ENCODE results near the gene HAVCR2.
A peak's percentile ranks its signal among the peaks of the same experiment; 100 is the strongest.

The HAVCR2 gene

GRCh38 chr5:157108976-157109375 is at the start of gene HAVCR2:
HAVCR2 (minus strand) TSS chr5:157109044; CDS start chr5:157108983, 61 bp downstream.
- DNase-seq (ENCODE audit: low read depth in 2 of 2) = peak; percentile 34 to 39

DNA sequence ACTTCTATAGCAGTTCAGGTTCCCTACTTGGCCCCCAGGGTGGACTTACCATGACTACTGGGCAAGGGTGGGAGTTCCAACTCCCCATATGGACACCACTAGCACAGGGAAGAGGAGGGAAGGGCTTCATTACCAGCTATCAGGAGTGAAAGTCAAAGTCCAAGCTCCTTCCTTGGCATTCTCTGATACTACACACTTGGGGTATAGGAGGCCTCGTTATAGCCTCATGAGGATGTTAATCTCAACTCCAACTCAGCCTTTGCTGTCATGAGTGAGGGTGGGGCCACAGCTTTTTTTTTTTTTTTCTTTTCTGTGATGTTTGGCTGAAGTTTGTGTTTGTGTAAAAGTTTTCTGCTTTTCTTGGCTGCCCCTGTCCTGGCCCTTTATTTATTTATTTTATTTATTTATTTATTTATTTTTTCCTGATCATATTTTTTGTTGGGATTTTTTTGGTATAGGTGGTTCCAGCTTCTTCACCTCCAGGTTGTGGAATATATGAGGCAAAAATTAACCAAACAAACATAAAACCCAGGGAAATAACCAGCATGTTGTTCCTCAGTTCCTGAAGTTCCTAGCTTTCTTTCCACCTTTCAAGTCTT is 48.5 kb upstream of the HAVCR2 start:
- no peak for DNase-seq (ENCODE audit: low read depth in 2 of 2)

GRCh38 chr5:157155297-157155696 is 46.5 kb upstream of the HAVCR2 start:
- no peak for DNase-seq (ENCODE audit: low read depth in 2 of 2)

DNA sequence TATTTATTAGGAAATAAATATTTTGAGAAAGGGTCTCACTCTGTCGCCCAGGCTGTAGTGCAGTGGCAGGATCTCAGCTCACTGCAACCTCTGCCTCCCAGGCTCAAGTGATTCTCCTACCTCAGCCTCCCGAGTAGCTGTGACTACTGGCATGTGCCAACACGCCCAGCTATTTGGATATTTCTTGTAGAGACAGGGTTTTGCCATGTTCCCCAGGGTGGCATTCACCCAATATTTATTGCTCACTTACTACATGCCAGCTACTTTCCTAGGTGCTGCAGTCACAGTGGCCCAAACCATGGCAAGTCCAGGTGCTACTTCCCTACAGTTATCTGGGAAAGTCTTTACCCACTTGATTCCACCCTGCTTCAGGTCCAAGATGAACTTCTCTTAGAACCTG is 42.2 kb upstream of the HAVCR2 start:
- DNase-seq (ENCODE audit: low read depth in 2 of 2) = no peak

- DNase-seq (ENCODE audit: low read depth in 2 of 2) = peak; percentile 49 to 63
Observed at GRCh38 chr5:157148734-157149615, 40.1 kb upstream of the HAVCR2 start.

DNA sequence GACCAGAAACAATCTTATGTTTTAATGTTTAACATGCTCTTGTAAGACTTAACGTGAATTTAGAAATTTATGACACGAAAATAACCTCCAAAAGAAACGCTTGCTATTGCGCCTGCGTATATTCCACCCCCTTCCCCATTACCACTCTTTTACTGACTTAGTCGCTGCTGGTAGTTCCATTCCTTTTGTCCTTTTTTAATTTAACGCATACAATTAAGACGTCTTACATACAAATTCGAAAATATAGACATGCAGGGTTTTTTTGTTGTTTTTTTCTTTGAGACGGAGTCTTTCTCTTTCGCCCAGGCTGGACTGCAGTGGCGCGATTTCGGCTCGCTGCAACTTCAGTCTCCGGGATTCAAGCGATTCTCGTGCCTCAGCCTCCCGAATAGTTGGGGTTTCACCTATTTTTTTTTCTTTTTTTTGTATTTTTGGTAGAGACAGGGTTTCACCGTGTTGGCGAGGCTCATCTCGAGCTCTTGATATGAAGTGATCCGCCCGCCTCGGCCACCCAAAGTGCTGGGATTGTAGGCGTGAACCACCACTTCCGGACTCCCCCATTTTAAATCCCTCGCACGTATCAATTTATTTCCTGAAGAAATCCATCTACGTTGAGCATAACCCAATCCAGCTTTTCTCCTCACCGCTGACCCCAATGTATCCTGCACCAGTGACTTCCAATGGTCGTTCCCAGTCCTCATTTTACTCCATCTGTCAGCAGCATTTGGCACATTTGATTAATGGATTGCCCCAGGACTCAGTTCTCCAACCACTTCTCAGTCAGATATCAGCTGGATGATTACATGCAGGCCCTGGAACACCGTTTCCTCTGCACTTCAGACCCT is 34.5 kb upstream of the HAVCR2 start:
- peak; percentile 45 to 46 for DNase-seq (ENCODE audit: low read depth in 2 of 2)

DNA sequence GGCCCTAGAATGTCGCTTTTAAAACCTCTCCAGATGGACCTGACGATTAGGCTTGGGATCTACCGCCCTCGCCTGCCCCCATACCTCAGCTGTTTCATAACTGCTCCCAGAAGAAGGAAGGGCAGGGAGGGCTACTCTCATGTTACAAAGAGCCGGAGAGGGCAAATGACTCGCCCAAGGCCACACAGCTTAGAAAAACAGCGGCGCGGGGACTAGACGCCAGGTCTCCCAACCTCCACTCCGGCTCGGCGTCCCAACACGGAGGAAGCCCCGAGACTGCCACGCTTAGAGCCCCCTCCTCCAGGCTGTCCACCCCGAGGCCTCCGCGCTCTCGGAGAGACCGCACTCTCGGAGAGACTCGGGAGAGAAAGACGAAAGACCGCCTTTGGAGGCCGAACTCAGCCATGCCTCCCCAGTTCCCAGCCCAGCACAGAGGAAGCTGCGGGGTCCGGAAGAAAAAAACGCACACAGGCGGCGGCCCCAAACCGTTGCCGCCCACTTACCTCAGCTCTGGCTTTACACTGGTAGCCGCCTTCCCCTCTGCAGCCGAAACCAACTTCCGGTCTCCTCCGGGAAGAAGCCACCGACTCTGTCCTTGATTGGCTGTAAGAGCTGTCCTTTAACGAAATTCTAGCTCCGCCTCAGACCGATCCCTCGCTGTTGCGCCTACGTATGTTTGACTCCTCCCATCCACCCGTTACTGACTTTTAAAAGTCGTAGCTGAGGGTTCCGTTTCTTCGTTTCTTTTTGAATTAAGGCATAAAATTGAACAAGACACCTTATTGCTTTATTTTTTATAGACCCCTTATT is 33.7 kb upstream of the HAVCR2 start, which contains the start of gene MED7:
TSS of gene MED7 (minus strand) at position 549 of the 810 bp plus-strand sequence. CDS start 3,434 bp downstream, outside the sequence.
- DNase-seq (ENCODE audit: low read depth in 2 of 2) = peak; percentile 72 to 82

DNA sequence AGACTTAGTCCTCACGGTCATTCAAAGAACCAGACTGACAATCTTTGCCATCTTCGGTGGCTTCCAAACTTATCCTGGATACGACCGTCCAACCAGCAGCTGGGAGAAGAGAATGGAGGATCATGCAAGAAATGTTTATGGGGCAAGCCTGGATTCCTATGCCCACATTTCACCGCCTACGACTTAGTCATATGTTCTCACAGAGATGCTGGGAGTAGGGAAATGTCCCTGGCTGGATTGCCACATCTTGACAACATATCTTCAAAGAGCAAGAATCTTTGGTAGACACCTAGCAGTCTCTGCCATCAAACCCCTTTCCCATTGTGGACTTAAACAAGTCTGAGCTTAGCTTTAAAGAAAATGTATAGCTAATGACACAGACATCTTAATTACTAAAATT is 28.8 kb upstream of the HAVCR2 start:
- DNase-seq (ENCODE audit: low read depth in 2 of 2) = no peak

DNA sequence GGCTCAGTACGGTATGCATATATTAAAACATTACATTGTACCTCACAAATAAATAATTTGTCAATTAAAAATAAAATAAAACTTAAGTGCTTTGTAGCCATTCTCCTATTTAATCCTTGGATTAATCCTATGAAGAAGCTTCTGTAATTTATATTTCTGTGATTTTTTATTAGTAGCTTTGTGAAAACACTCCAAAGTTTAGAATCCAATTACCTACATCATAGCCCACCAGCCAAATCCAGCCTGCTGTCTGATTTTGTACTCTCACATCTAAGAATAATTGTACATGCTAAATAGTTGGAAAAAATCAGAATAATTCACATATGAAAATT is 23.4 kb upstream of the HAVCR2 start:
- DNase-seq (ENCODE audit: low read depth in 2 of 2) = no peak

- no peak for DNase-seq (ENCODE audit: low read depth in 2 of 2)
Observed at GRCh38 chr5:157130925-157131324, 22.1 kb upstream of the HAVCR2 start.

GRCh38 chr5:157121709-157122108 is 12.9 kb upstream of the HAVCR2 start:
- no peak for DNase-seq (ENCODE audit: low read depth in 2 of 2)

- no peak for DNase-seq (ENCODE audit: low read depth in 2 of 2)
Observed at GRCh38 chr5:157120102-157120501, 11.3 kb upstream of the HAVCR2 start.

GRCh38 chr5:157116483-157116954 is 7.7 kb upstream of the HAVCR2 start:
- peak in 1 of 2 donors; percentile 15 for DNase-seq (ENCODE audit: low read depth in 2 of 2)

DNA sequence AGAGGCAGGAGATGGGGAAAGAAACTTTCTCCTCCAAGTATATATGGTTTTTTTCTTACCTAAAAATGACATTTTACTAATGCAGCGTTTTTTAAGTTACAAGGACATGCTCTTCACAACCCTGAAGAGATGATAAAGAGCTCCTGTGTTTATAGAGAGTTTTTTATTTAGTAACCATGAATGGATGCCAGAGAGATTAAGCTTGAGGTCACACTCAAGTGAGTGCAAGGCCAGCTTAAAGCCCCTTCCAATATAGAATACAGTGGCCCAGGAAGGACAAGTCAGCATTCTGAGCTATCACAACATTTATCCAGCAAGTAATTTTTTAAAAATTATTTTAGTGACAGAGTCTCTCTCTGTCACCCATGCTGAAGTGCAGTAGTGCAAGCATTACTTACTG is 6.7 kb upstream of the HAVCR2 start:
- DNase-seq (ENCODE audit: low read depth in 2 of 2) = no peak

DNA sequence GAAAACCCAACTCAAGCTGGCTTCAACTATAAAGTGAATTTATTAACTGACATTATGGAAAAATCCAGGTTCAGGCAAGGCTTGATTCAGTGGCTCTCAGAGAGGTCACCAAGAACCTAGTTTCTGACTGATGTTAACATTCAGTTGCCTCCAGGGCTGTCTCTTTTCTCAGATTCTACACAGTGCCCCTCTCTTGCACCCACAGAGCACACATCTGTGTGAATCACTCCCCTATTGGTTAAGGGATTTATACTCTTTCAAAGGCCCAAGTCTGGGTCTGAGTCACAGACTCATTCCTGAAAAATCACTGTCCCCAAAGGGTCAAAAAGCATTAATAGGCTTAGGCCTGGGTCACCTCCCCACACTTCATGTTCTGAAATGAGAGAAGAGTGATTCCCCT is 6.2 kb upstream of the HAVCR2 start:
- no peak for DNase-seq (ENCODE audit: low read depth in 2 of 2)

GRCh38 chr5:157113002-157113401 is 4.2 kb upstream of the HAVCR2 start:
- no peak for DNase-seq (ENCODE audit: low read depth in 2 of 2)

GRCh38 chr5:157109744-157110143 is 900 bp upstream of the HAVCR2 start:
- DNase-seq (ENCODE audit: low read depth in 2 of 2) = no peak

GRCh38 chr5:157107508-157107907 is 1.3 kb downstream of the HAVCR2 start:
- DNase-seq (ENCODE audit: low read depth in 2 of 2) = no peak

GRCh38 chr5:157106630-157107461 is 2.0 kb downstream of the HAVCR2 start:
- DNase-seq (ENCODE audit: low read depth in 2 of 2) = peak in 1 of 2 donors; percentile 37

DNA sequence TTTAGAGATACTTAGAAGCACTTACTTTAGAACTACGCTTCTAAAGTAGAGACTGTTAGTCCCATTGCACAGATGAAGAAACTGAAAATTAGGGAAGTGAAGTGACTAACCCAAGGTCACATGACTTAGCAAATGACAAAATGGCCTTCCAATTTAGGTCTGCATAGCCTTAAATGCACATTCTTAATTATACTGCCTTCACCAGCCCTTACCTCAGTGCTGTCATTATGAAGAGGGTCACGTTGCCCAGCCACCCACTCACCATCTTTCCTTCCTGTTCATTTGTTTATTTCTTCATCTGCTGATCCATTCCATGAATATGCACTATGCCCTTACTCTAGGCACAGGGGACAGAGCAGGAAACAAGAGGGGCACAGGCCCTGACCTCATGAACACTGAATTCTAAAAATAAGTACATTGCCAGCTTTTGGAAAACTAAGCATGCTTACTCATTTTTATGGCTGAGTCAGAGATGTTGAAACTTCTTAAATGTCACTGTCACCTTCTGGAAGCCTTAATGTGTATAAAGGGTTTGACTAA is 8.6 kb downstream of the HAVCR2 start:
- no peak for DNase-seq (ENCODE audit: low read depth in 2 of 2)
